H1 (cell line): ENCODE results near the gene ACACB. TPM values are rescaled to one million over a fixed set of nuclear protein-coding genes. Genes with fewer than 3 reads are reported as not detected.

Experiments
- CTCF ChIA-PET: fragments of 300-600 bp; sonication (Branson Sonifier 250); formaldehyde crosslinking; loops from one replicate; lab custom pipeline; 2021; ENCODE audit not compliant: partially characterized antibody; lab: Charles Lee
- POLR2A ChIA-PET: fragments of 300-600 bp; sonication (Branson Sonifier 250); formaldehyde crosslinking; loops from one replicate; lab custom pipeline; 2021; ENCODE audit warnings: inconsistent platforms; ENCODE audit not compliant: partially characterized antibody; lab: Charles Lee
- DNase-seq, 2 experiments: peaks; one replicate each; pipeline versions ENCODE4 v3.0.0 to v3.0.0-alpha.2; 2010 to 2022; ENCODE audit warnings: low spot score in 2 of 2, low read depth in 1 of 2, mixed read lengths in 1 of 2
- FAIRE-seq: peaks from 2 replicates; lab custom pipeline; 2011; peaks lifted over from hg19 to GRCh38; lab: Jason Lieb, UNC
- H2AFZ ChIP-seq: 2 replicates; pipeline ENCODE4 v1.8.1; 2012; ENCODE audit warnings: low read length, inconsistent platforms
- H2AK5ac ChIP-seq: 2 replicates; pipeline ENCODE4 v1.6.1; 2013; ENCODE audit warnings: low read depth, low read length
- H2BK120ac ChIP-seq: replicated peaks from 2 replicates; pipeline ENCODE3; 2013; ENCODE audit warnings: low read depth, low read length, inconsistent platforms
- H2BK12ac ChIP-seq: 2 replicates; pipeline ENCODE4 v1.6.1; 2013; ENCODE audit warnings: low read depth, low read length
- H2BK15ac ChIP-seq: 2 replicates; pipeline ENCODE4 v1.6.1; 2013; ENCODE audit warnings: low read length
- H2BK20ac ChIP-seq: 2 replicates; pipeline ENCODE4 v1.6.1; 2013; ENCODE audit warnings: low read length
- H2BK5ac ChIP-seq: 2 replicates; pipeline ENCODE4 v1.6.1; 2013; ENCODE audit warnings: low read depth, low read length
- H3K14ac ChIP-seq: 2 replicates; pipeline ENCODE4 v1.6.1; 2013; ENCODE audit warnings: inconsistent platforms; ENCODE audit not compliant: insufficient read length
- H3K18ac ChIP-seq: 2 replicates; pipeline ENCODE4 v1.6.1; 2013; ENCODE audit warnings: low read length; ENCODE audit errors: extremely low read depth
- H3K23ac ChIP-seq: 2 replicates; pipeline ENCODE4 v1.6.1; 2013; ENCODE audit warnings: inconsistent platforms; ENCODE audit not compliant: insufficient read length
- H3K23me2 ChIP-seq: 2 replicates; pipeline ENCODE4 v1.6.1; 2013; ENCODE audit warnings: low read depth, low read length
- H3K27ac ChIP-seq: 2 replicates; pipeline ENCODE4 v1.6.1; 2011; ENCODE audit warnings: low read depth, low read length, inconsistent platforms
- H3K27me3 ChIP-seq, 4 experiments: replicated peaks in 1 of 4; 1 replicate in 1 of 4; 2 replicates in 3 of 4; pipeline versions ENCODE4 v1.6.1 to v1.8.1; 2011 to 2013; ENCODE audit warnings: low read length in 3 of 4, mild to moderate bottlenecking in 3 of 4, inconsistent platforms in 2 of 4, mixed read lengths in 2 of 4, moderate library complexity in 1 of 4; ENCODE audit not compliant: control insufficient read depth in 3 of 4, insufficient read depth in 3 of 4; ENCODE audit errors: extremely low read depth in 1 of 4
- H3K36me3 ChIP-seq, 4 experiments: 2 replicates each; pipeline versions ENCODE4 v1.6.1 to v1.8.1; 2011 to 2013; ENCODE audit warnings: mild to moderate bottlenecking in 4 of 4, low read length in 3 of 4, moderate library complexity in 2 of 4, control low read depth in 1 of 4, inconsistent platforms in 1 of 4; ENCODE audit not compliant: insufficient read depth in 4 of 4, control insufficient read depth in 2 of 4
- H3K4ac ChIP-seq: replicated peaks from 2 replicates; pipeline ENCODE3; 2013; ENCODE audit warnings: low read length, low read depth, mixed read lengths, inconsistent platforms; ENCODE audit not compliant: insufficient read length
- H3K4me1 ChIP-seq, 4 experiments: replicated peaks in 1 of 4; 1 replicate in 1 of 4; 2 replicates in 3 of 4; pipeline versions ENCODE4 v1.6.1 to v1.8.1; 2011 to 2013; ENCODE audit warnings: low read length in 3 of 4, inconsistent platforms in 2 of 4, mixed read lengths in 1 of 4; ENCODE audit not compliant: insufficient read depth in 4 of 4, control insufficient read depth in 3 of 4
- H3K4me2 ChIP-seq, 2 experiments: 2 replicates each; pipeline versions ENCODE4 v1.6.1 to v1.8.1; 2011 to 2013; ENCODE audit warnings: low read depth in 2 of 2, low read length in 2 of 2, control low read depth in 1 of 2, inconsistent platforms in 1 of 2, mild to moderate bottlenecking in 1 of 2; ENCODE audit not compliant: insufficient read depth in 1 of 2
- H3K4me3 ChIP-seq, 4 experiments: fragments of 200-600, 300-600 bp in 1 of 4; sonication (generic), shearing (Covaris generic), sonication (Bioruptor Twin) in 1 of 4; 2 replicates each; pipeline versions ENCODE4 v1.5.1 to v1.8.1; 2011 to 2016; ENCODE audit warnings: low read length in 4 of 4, low read depth in 3 of 4, control low read depth in 2 of 4, inconsistent platforms in 2 of 4, mild to moderate bottlenecking in 2 of 4, mixed read lengths in 1 of 4, moderate library complexity in 1 of 4; ENCODE audit not compliant: insufficient read depth in 2 of 4; ENCODE audit errors: extremely low read depth in 1 of 4
- H3K56ac ChIP-seq: replicated peaks from 2 replicates; pipeline ENCODE3; 2013; ENCODE audit warnings: low read depth, mild to moderate bottlenecking, mixed read lengths, low read length, inconsistent platforms; ENCODE audit not compliant: insufficient read length
- H3K79me1 ChIP-seq: 2 replicates; pipeline ENCODE4 v1.6.1; 2013; ENCODE audit warnings: low read depth, low read length, control low read depth
- H3K79me2 ChIP-seq, 2 experiments: 2 replicates each; pipeline versions ENCODE4 v1.6.1 to v1.8.1; 2012 to 2013; ENCODE audit warnings: low read length in 2 of 2, mild to moderate bottlenecking in 2 of 2, inconsistent platforms in 1 of 2; ENCODE audit not compliant: insufficient read depth in 2 of 2, control insufficient read depth in 1 of 2
- H3K9ac ChIP-seq, 4 experiments: replicated peaks in 1 of 4; 1 replicate in 1 of 4; 2 replicates in 3 of 4; pipeline versions ENCODE4 v1.6.1 to v1.8.1; 2011 to 2013; ENCODE audit warnings: low read depth in 3 of 4, low read length in 3 of 4, control low read depth in 2 of 4, mild to moderate bottlenecking in 2 of 4, moderate library complexity in 2 of 4, inconsistent platforms in 1 of 4; ENCODE audit errors: extremely low read depth in 1 of 4
- H3K9me3 ChIP-seq, 2 experiments: 2 replicates each; pipeline versions ENCODE4 v1.6.1 to v1.8.1; 2012 to 2013; ENCODE audit warnings: mild to moderate bottlenecking in 2 of 2, moderate library complexity in 2 of 2, control low read depth in 1 of 2, inconsistent platforms in 1 of 2, low read depth in 1 of 2, low read length in 1 of 2, mixed read lengths in 1 of 2; ENCODE audit not compliant: insufficient read depth in 2 of 2
- H4K20me1 ChIP-seq, 2 experiments: replicated peaks in 1 of 2; 2 replicates each; pipeline versions ENCODE3 to v1.8.1; 2011 to 2013; ENCODE audit warnings: inconsistent platforms in 2 of 2, low read length in 2 of 2, mild to moderate bottlenecking in 1 of 2; ENCODE audit not compliant: insufficient read depth in 2 of 2, control insufficient read depth in 1 of 2
- H4K5ac ChIP-seq: 2 replicates; pipeline ENCODE4 v1.6.1; 2013; ENCODE audit warnings: low read length, low read depth, mixed read lengths, inconsistent platforms; ENCODE audit not compliant: insufficient read length
- H4K8ac ChIP-seq: 2 replicates; pipeline ENCODE4 v1.8.0; 2013; ENCODE audit warnings: mild to moderate bottlenecking, moderate library complexity, low read length, inconsistent platforms; ENCODE audit not compliant: insufficient read depth; ENCODE audit errors: extremely low read depth
- H4K91ac ChIP-seq: replicated peaks from 2 replicates; pipeline ENCODE3; 2013; ENCODE audit warnings: low read length, mixed read lengths, inconsistent platforms; ENCODE audit not compliant: insufficient read length
- NANOG ChIP-seq: IDR thresholded peaks from 2 replicates; pipeline ENCODE4 v1.6.1; 2011; ENCODE audit warnings: low read length, low read depth, mild to moderate bottlenecking, inconsistent platforms; ENCODE audit not compliant: insufficient read depth, poor library complexity, severe bottlenecking
- RNF2 ChIP-seq: fragments of 200-900, 300-1000 bp; sonication (generic); IDR thresholded peaks from 2 replicates; pipeline ENCODE4 v1.7.1; 2016; ENCODE audit warnings: borderline replicate concordance, low read depth, mild to moderate bottlenecking, antibody characterized with exemption, low read length; ENCODE audit not compliant: poor library complexity, severe bottlenecking; ENCODE audit errors: missing control alignments
- RXRA ChIP-seq: IDR thresholded peaks from 2 replicates; pipeline ENCODE4 v1.6.1; 2011; ENCODE audit warnings: low read depth, mild to moderate bottlenecking, low read length, moderate library complexity; ENCODE audit not compliant: insufficient read depth
- SAP30 ChIP-seq: fragments of 300-600 bp; sonication (generic); IDR thresholded peaks from 2 replicates; pipeline ENCODE4 v1.7.1; 2012; ENCODE audit warnings: low read length, moderate library complexity, mild to moderate bottlenecking, inconsistent platforms; ENCODE audit not compliant: insufficient read depth, insufficient replicate concordance
- WGBS, 2 experiments: shearing (Covaris generic) in 1 of 2; methylation state at CpG; one replicate each; pipeline versions ENCODE4 v1.1.6 to v1.1.7; 2013 to 2015; ENCODE audit warnings: low lambda C conversion rate in 2 of 2, mixed read lengths in 2 of 2, inconsistent platforms in 1 of 2, low coverage in 1 of 2, missing lambda C conversion rate in 1 of 2; ENCODE audit not compliant: insufficient replicate concordance in 2 of 2, insufficient coverage in 1 of 2, insufficient read length in 1 of 2; ENCODE audit errors: extremely low coverage in 1 of 2, missing lambda C conversion rate in 1 of 2; 5-methylcytosine and 5-hydroxymethylcytosine counted together
- polyA plus RNA-seq, 7 experiments: library from polyadenylated mRNA; depleted of rRNA in 3 of 7; stranded (reverse) in 5 of 7; unstranded in 2 of 7; fragments of >200 nt in 5 of 7; fragments of 200-250 nt in 2 of 7; gene quantifications; 1 replicate in 5 of 7; 2 replicates in 1 of 7; 4 replicates in 1 of 7; pipeline versions ENCODE4 v1.2.1 to v1.2.3, GENCODE V29; 2011 to 2013; ENCODE audit warnings: missing spikeins in 2 of 7, mixed read lengths in 2 of 7
- total RNA-seq: library from RNA; stranded (reverse); fragmentation: NEBNext Ultra II Directional; extraction: Animal tissue kit (Norgen Biotek cat#: 25700); gene quantifications from 2 replicates; pipeline ENCODE4 v1.2.1, GENCODE V29; 2021

The ACACB gene
- total and polyA plus RNA-seq, 2 of the 8 experiments (the other 6 are each of a cell fraction or from before 2014, with no cell fraction given): 5.8 to 15.3 TPM

DNA sequence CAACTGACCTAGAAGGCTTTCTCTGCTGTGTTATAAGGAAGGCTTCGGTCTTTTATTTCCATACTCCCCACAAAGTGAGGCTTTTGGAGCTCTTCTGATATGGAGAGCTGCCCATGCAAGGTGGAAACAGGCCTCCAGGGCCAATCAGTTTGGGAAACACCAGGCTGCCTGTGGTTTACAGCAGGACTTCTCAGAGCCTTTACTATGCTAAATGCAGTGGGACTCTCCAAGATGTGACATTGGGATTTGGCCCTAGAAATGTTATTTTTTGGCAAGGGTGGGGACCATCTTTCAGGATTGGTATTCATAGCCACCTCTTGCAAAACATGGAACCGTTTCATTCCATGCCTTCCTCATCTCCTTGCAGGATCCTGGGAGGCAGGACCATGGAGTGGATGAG is 3.7 kb downstream of the ACACB start:
- H2BK120ac ChIP-seq: no peak overlapping the region
- no peak overlapping the region for H3K18ac ChIP-seq
- H3K79me1 ChIP-seq: no peaks in the 10 kb centered on the region
- no peak overlapping the region for H3K4ac ChIP-seq
- H4K20me1 ChIP-seq: no peaks in the 10 kb centered on the region
- no peaks in the 10 kb centered on the region for H3K9me3 ChIP-seq
- H3K36me3 ChIP-seq: no peaks in the 10 kb centered on the region
- H3K4me3 ChIP-seq: no peak overlapping the region
- H2BK20ac ChIP-seq: no peak overlapping the region
- DNase-seq: no peak
- H2AFZ ChIP-seq: no peak overlapping the region
- H3K14ac ChIP-seq: no peak overlapping the region
- no peak overlapping the region for H2BK15ac ChIP-seq
- no peak overlapping the region for H3K27ac ChIP-seq
- no peaks in the 10 kb centered on the region for H3K23me2 ChIP-seq
- POLR2A ChIA-PET: interaction anchor here (0.9 kb wide), 1 partner anchor 17 kb away, joined by 5 read pairs; no protein-coding TSS in a partner anchor
- H3K23ac ChIP-seq: no peak overlapping the region
- H3K56ac ChIP-seq: no peak overlapping the region
- H3K79me2 ChIP-seq: no peaks in the 10 kb centered on the region
- H2BK5ac ChIP-seq: no peak overlapping the region
- FAIRE-seq: no peak
- no peak overlapping the region for H2BK12ac ChIP-seq
- CTCF ChIA-PET: interaction anchor here (0.6 to 5.0 kb wide), 6 partner anchors 8 to 473 kb away, joined by 3 to 29 read pairs (median 3); no protein-coding TSS in a partner anchor
- no peak overlapping the region for H4K91ac ChIP-seq
- H4K8ac ChIP-seq: no peak overlapping the region
- H3K4me2 ChIP-seq: no peak overlapping the region
- H3K27me3 ChIP-seq: no peaks in the 10 kb centered on the region; a peak in 1 of 7 replicates
- peaks cover 2 to 9% (median 5%) of the 10 kb centered on the region in 4 experiments; a peak in 4 of 7 replicates for H3K4me1 ChIP-seq
- H2AK5ac ChIP-seq: no peak overlapping the region
- TF ChIP-seq RNF2: no peak
- no peak for TF ChIP-seq SAP30
- no peak for TF ChIP-seq NANOG
- TF ChIP-seq RXRA: no peak
- H3K9ac ChIP-seq: no peak overlapping the region
- WGBS, 2 experiments: 95% methylated on average over 2 of the region's 2 CpGs; no CpG with 5 or more reads in 1 of the 2 experiments
- H4K5ac ChIP-seq: no peak overlapping the region
